Right renal cortex interstitium (tissue), 3 donors: Measurements from ENCODE around the gene PRR20D. TPM values are rescaled to one million over a fixed set of nuclear protein-coding genes. Genes with fewer than 3 reads are reported as not detected.
"Not testable (repeated sequence)": the region's sequence is repeated elsewhere in the genome, so short reads cannot be mapped to it uniquely, and the experiment has no call there.

ENCODE experiments used
- DNase-seq, 3 donors: peaks; one replicate each; pipeline ENCODE4 v3.0.0-alpha.2; 2013; ENCODE audit warnings: low read depth in 3 of 3, low spot score in 2 of 3
- polyA plus RNA-seq, 3 donors: library from polyadenylated mRNA; unstranded; fragments of 120-200 nt; gene quantifications; one replicate each; pipeline ENCODE4 v1.2.1, GENCODE V29; 2013; ENCODE audit not compliant: insufficient read length in 3 of 3

Gene PRR20D
- polyA plus RNA-seq = not detected

- not testable (repeated sequence) for DNase-seq
These were observed at the start of gene PRR20D for GRCh38 chr13:57160332-57160731. PRR20D (plus strand) TSS chr13:57160632; CDS start chr13:57161019, 387 bp downstream.

DNA sequence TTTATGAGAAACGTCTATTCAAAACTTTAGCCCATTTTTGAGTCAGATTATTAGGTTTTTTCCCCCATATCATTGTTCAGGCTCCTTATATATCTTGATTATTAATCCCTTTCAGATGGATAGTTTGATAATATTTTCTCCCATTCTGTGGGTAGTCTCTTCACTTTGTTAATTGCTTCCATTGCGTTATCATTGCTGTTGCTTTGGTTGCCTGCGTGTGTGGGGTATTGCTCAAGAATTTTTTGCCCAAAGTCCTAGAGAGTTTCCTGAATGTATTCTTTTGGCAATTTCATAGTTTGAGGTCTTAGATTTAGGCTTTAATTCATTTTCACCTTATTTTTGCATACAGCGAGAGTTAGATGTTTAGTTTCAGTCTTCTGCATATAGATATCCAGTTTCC is 45.5 kb upstream of the PRR20D start:
- DNase-seq = no peak

DNA sequence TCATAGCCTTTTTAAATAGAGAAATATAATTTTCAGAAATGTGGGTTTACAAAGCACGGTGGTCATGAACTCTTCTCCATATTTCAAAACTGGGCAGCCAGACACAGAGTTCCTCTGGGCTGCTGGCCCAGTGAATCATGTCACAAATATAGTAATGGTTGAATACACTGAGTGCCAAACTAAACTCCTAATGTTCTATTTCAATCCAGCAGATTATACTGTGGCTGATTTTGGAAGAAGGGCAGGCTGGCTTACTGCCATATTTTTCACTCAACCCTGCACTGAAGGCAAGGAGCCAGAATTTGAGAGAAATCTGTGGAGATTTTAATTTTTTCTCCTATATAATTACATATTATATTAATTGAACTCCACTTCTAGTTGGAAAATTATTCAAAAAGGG is 36.8 kb upstream of the PRR20D start:
- no peak for DNase-seq

DNA sequence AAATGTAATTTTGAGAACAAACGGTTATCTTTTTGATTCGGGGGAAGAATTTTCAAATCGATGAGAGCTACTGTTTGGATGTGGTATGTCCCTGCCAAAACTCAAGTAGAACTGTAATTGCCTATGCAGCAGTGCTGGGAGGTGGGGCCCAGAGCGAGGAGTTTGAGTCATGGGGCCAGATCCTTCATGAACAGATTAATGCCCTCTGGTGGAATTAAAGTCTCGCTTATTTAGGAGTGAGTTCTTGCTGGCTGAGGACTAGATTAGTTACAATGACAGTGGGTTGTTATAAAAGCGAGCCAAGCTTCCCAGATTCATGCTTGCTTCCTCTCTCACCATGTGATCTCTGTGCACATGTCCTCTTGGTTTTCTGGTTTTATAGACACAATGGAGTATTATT is 31.5 kb upstream of the PRR20D start:
- no peak for DNase-seq

GRCh38 chr13:57136093-57136492 is 24.3 kb upstream of the PRR20D start:
- DNase-seq = no peak

GRCh38 chr13:57137585-57137984 is 22.8 kb upstream of the PRR20D start:
- no peak for DNase-seq

DNA sequence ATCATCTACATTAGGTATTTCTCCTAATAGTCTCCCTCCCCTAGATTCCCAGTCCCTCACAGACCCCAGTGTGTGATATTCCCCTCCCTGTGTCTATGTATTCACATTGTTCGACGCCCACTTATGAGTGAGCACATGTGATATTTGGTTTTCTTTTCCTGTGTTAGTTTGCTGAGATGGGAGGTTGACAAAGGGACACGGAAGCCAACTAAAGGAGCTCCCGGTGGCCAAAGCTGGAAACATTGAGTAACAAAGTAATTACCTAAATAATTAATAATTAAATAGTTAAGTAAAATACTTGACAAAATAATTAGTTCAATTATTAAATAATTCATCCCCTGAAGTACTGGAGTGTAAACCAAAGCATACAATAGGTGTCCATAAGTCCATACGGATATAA is 21.4 kb upstream of the PRR20D start:
- no peak for DNase-seq

DNA sequence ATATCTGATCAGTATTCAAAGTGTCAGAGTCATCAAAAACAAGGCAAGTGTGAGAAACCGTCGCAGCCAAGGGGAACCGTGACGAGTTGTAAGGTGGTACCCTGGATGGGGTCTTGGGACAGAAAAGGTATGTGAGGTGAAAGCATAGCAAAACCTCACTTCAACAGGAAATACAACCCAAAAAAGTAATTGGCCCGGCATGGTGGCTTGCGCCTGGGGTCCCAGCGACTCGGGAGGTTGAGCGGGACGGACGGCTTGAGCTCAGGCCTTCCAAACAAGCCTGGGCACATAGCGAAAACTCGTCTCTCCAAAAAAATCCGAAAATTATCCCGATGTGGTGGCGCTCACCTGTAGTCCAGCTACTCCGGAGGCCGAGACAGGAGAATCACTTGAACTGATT is 20.7 kb upstream of the PRR20D start:
- not testable (repeated sequence) for DNase-seq

GRCh38 chr13:57140235-57140968 is 20.0 kb upstream of the PRR20D start, which contains the start of gene PRR20A:
PRR20A (plus strand) TSS chr13:57140918; CDS start chr13:57141305, 387 bp downstream.
- DNase-seq = not testable (repeated sequence)

DNA sequence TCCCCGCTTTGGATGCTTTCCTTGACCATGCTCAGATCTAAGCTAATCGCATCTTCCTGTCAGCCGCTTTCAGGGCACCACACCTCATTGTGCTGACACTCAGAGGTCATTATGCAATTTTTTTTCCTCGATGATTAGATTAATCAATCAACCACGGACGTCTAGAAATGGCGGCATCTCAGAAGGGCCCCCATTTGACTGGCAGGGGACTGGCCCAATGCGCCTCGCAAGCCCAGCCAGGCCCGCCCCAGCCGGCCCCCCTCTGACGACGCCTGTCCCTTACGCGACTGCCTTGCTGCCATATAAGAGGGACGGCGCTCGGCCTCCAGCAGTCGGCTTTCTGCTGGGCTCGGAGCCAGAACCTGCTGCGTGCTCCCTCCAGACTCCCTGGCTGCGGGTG is 13.2 kb upstream of the PRR20D start, which contains the start of gene PRR20B:
Gene PRR20B, plus strand, starts transcription at position 301 of the 400 bp plus-strand sequence. CDS start 387 bp downstream, outside the sequence.
- not testable (repeated sequence) for DNase-seq

DNA sequence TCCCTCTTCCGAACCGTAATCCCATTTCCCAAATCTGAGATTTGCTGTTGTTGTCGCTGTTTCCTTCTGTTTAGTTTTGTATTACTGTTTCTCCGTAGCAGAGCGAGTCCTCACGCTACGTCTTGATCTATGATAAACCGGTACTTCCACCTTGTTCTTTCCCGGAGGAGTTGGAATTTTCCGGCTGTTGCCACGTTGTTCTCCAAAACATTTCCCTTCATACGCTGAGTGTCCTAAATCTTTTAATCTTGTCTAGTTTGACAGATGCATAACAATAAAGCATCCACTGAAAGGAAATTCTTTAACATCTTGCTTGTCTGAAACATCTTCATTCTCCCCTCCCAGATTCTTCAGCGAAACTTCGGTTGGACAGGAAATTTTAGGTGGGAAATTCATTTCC is 12.3 kb upstream of the PRR20D start:
- DNase-seq = not testable (repeated sequence)

GRCh38 chr13:57153761-57154160 is 6.7 kb upstream of the PRR20D start, which contains the start of gene PRR20C:
PRR20C (plus strand) TSS chr13:57154061; CDS start chr13:57154448, 387 bp downstream.
- not testable (repeated sequence) for DNase-seq

DNA sequence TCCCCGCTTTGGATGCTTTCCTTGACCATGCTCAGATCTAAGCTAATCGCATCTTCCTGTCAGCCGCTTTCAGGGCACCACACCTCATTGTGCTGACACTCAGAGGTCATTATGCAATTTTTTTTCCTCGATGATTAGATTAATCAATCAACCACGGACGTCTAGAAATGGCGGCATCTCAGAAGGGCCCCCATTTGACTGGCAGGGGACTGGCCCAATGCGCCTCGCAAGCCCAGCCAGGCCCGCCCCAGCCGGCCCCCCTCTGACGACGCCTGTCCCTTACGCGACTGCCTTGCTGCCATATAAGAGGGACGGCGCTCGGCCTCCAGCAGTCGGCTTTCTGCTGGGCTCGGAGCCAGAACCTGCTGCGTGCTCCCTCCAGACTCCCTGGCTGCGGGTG is 6.5 kb downstream of the PRR20D start, which contains the start of gene PRR20E:
Gene PRR20E, plus strand, starts transcription at position 301 of the 400 bp plus-strand sequence. CDS start 387 bp downstream, outside the sequence.
- not testable (repeated sequence) for DNase-seq

DNA sequence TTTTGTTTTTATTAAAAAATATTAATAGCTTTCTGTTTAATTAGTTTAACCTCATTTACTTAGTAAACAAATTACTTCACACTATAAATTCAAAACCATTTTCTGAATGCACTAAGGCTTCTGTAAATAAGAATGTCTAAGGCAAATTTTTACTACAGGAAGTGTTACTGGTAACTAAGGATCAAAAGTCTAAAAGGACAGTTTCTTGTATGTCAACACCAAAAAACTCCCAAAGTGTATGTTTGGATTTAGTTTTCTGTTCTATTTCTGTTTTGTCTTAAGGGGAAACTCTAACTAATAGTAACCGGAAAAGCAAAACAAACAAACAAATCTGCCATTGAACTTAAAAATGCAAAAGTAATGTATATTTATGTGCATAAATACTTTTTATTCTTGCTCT is 31.2 kb downstream of the PRR20D start:
- DNase-seq = no peak

GRCh38 chr13:57212989-57213388 is 52.6 kb downstream of the PRR20D start:
- DNase-seq = no peak

Other genes with a start within 250 kb of the PRR20D start
- not detected for gene PRR20A, start 19.7 kb upstream of the PRR20D start, polyA plus RNA-seq
- gene PRR20B, start 13.1 kb upstream of the PRR20D start, polyA plus RNA-seq = not detected
- not detected for gene PRR20C, start 6.6 kb upstream of the PRR20D start, polyA plus RNA-seq
- not detected for gene PRR20E, start 6.6 kb downstream of the PRR20D start, polyA plus RNA-seq